ACHN (cell line): ENCODE measurements around the gene PRPSAP2.
"Not testable (repeated sequence)": the region's sequence is repeated elsewhere in the genome, so short reads cannot be mapped to it uniquely, and the experiment has no call there.

Experiments used
- DNase-seq: peaks from one replicate; pipeline ENCODE4 v3.0.0-alpha.2; 2015
- in situ Hi-C: cut with HindIII; loops from 2 replicates; pipeline ENCODE4 v1.10.0; 2017; ENCODE audit warnings: low sequenced_read_pairs, low pct_ligation_motif_present, low pct_unique_long_range_greater_than_20kb

PRPSAP2 gene

GRCh38 chr17:18877104-18877645, 19.2 kb downstream of the PRPSAP2 start:
- peak; percentile 85 for DNase-seq
- in situ Hi-C loops: no loop called here

GRCh38 chr17:18888766-18889290, 30.9 kb downstream of the PRPSAP2 start:
- no peak for DNase-seq
- in situ Hi-C loops: no loop called here

- no peak for DNase-seq
- in situ Hi-C loops: no loop called here
Observed at GRCh38 chr17:18889658-18890057, 31.7 kb downstream of the PRPSAP2 start.

DNA sequence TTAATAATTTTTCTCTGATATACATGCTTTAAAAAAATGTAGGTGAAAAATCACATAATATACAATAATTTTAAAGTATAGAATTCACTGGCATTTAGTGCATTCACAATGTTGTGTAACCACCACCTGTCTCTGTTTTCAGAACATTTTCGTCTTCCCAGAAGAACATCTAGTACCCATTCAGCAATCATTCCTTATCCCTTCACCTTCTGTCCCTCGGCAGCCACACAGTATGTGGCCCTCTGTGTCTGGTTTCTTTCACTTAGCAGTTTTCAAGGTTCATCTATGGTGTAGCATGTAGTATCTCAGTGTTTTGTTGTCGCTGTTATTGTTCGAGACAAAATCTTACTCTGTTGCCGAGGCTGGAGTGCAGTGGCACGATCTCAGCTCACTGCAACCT, 33.6 kb downstream of the PRPSAP2 start:
- no peak for DNase-seq
- in situ Hi-C loops: no loop called here

GRCh38 chr17:18896146-18896545, 38.2 kb downstream of the PRPSAP2 start:
- in situ Hi-C loops: no loop called here

GRCh38 chr17:18896947-18897346, 39.0 kb downstream of the PRPSAP2 start:
- no peak for DNase-seq
- in situ Hi-C loops: no loop called here

More at GRCh38 chr17:18896146-18896545, 38.2 kb downstream of the PRPSAP2 start:
- no peak for DNase-seq

- in situ Hi-C loops: no loop called here
- no peak for DNase-seq
Observed at GRCh38 chr17:18904482-18904881, 46.6 kb downstream of the PRPSAP2 start.

DNA sequence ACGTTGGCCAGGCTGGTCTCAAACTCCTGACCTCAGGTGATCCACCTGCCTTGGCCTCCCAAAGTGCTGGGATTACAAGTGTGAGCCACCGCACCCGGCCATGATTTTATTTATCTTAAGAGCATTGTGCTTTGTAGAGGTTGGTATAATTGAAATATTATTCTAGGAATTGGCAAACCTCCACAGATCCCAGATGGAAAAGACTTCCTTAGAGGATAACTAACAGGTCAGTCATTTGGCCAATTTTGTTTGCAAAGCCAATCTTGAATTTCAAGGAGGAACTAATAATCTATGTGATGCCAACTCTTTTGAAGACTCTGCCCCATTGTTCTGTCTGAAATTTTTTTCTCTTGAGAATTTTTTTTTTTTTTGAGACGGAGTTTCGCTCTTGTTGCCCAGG, 47.3 kb downstream of the PRPSAP2 start:
- in situ Hi-C loops: no loop called here
- DNase-seq: no peak

DNA sequence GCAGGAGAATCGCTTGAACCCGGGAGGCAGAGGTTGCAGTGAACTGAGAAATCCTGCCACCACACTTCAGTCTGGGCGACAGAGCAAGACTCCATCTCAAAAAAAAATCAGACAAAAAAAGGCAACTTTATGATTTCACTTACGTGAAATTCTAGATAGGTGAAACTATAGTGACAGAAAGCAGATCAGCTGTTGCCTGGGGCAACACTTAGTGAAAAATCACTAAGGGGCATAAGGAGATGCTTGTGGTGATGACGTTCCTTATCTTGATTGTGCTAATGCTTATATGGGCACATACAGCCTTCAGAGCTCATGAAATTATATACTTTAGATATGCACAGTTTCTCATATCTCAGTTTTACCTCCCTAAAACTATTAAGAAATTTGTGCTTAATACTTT, 52.4 kb downstream of the PRPSAP2 start:
- in situ Hi-C loops: no loop called here
- DNase-seq: no peak

DNA sequence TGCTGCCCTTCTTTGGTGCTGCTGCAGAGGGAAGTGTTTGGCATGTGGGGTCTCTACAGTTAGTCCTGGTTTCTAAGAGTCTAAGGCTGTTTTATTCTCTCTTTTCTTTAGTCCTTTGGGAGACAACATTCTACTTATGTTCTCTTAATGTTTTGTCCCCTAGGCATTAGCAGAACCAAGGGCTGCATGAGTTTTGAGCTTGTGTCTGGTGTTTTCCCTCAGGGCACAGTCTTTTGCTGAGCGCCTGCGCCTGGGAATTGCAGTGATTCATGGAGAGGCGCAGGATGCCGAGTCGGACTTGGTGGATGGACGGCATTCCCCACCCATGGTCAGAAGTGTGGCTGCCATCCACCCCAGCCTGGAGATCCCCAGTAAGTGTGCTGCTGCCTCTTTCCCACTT, 53.0 kb downstream of the PRPSAP2 start:
- DNase-seq: no peak
- in situ Hi-C loops: no loop called here

DNA sequence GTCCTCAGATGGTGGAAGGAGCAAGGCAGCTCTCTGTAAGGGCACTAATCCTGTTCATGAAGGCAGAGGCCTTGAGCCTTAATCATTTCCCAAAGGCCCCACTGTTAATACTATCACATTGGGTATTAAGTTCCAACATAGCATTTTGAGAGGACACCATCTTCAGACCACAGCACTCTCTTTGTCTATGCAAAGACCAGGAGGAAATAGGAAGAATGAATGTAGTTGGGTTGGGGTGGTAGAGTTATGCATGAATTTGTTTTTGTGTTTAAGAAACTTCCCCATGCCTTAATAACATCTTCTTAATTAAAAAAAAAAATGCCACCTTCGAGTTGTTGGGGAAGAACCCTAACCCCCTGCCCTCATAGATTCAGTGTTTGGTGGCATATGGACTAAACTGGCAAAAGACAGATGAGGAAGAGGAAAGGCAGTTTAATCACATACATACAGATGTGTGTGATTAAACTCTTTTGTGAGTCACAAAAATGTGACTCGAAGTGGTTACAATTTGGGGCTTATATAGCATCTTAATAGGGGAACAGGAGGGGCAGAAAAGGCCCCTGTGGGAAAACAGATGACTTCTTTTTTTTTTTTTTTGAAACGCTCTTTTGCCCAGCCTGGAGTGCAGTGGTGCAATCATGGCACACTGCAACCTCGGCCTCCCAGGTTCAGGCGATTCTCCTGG, 59.0 kb downstream of the PRPSAP2 start:
- in situ Hi-C loops: no loop called here
- DNase-seq: no peak

DNA sequence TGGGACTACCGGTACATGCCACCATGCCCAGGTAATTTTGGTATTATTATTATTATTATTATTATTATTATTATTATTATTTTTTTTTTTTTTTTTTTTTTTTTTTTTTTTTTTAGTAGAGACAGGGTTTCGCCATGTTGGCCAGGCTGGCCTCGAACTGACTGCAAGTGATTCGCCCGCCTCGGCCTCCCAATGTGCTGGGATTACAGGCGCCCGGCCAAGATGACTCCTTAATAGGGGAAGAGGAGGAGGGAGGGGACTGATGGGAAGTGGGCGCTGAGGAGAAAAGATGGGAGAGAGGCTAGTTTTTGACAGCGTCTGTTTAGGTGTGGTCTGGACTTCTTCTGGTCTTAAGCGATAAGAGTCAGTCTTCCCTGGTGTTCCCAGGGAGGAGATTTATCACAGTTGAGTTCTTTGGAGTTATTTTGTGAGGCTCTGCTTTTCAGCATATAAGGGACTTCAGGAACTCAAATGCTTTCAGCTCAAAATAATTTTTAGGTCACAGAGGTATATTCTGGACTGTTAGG, 59.6 kb downstream of the PRPSAP2 start:
- DNase-seq: no peak
- in situ Hi-C loops: no loop called here

DNA sequence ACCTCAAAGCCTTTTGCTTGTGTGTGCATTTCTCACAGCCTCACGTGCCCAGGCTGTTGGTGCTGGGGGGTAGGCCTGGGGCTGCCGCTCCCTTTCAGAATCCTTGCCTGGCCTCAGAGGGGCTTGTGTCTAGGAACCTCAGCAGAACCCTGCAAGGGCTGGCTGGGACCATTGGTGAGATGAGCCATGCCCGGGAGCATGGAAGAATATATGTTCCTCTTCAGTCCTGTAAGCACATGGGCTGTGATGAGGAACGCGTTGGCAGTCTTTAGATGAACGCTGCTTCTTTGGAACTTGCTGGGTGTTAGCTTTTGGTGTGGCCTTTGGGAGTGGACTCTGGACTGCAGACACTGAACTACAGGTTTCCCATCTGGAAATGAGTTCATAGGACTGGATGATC, 62.0 kb downstream of the PRPSAP2 start:
- DNase-seq: no peak
- in situ Hi-C loops: no loop called here

DNA sequence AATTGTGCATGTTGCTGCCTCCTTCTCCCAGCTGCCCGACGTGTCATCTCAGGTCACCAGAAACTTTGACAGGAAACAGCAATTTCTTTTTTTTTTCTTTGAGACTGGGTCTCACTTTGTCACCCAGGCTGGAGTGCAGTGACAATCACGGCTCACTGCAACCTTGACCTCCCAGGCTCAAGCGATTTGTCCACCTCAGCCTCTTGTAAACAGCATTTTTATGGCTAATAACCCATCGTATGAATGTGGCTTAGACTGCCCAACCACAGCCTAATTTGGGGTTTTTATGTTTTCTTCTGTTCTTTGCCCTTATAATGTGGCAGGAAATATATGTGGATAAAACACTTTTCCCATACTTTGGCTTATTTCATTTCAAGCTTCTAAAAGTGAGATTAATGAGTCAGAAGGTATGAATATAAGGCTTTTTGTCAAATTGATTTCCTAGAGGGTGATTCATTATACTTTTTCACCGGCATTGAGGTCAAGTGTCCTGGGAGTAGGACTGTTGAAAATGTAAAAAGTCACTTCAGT, 63.0 kb downstream of the PRPSAP2 start:
- in situ Hi-C loops: no loop called here
- DNase-seq: peak; percentile 13

GRCh38 chr17:18921485-18921884, 63.6 kb downstream of the PRPSAP2 start:
- no peak for DNase-seq
- in situ Hi-C loops: no loop called here

GRCh38 chr17:18921912-18922451, 64.1 kb downstream of the PRPSAP2 start:
- in situ Hi-C loops: no loop called here

DNA sequence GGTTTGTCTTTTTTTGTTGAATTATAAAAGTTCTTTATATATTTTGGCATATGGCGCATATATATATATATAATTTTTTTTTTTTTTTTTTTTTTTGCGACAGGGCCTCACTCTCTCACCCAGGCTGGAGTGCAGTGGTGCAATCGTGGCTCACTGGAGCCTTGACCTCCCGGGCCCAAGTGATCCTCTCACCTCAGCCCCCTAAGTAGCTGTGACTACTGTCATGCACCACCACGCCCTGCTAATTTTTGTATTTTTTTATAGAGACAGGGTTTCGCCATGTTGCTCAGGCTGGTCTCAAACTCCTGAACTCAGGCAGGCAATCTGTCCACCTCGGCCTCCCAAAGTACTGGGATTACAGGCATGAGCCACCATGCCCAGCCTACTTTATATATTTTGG, 64.7 kb downstream of the PRPSAP2 start:
- in situ Hi-C loops, DNase-seq: not testable (repeated sequence)

More at GRCh38 chr17:18921912-18922451, 64.1 kb downstream of the PRPSAP2 start:
- DNase-seq: peak; percentile 83

DNA sequence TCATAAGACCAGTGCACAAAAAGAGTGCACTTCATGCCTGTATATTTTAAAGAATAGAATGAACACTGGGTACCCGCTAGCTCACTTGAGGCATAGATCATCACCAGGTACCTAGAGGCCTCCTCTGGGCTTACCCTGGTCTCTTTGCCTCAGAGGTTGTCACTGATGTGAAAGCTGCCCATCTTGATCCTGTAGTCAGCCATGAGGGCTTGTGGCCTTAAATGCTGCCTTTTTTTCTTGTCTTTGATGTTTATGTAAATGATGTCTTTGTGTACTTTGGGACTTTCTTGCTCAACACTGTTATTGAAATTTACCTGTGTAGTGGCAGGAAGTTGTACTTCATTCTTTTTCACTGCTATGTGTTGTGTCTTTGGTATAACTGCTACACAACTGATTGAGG, 67.3 kb downstream of the PRPSAP2 start:
- in situ Hi-C loops: no loop called here
- DNase-seq: no peak

- in situ Hi-C loops: no loop called here
- no peak for DNase-seq
Observed at GRCh38 chr17:18928628-18929125, 70.7 kb downstream of the PRPSAP2 start.
